DOHH2 (cell line): Measurements from ENCODE around the gene CCND2.

Source experiments
- H3F3A ChIP-seq: fragments of 200-600 bp; sonication (generic), shearing (Covaris generic); 2 replicates; pipeline ENCODE4 v1.6.0; 2016; ENCODE audit warnings: antibody characterized with exemption, mild to moderate bottlenecking; ENCODE audit not compliant: control insufficient read depth, insufficient read depth
- H3K27ac ChIP-seq: fragments of 200-600 bp; sonication (generic); 2 replicates; pipeline ENCODE4 v1.5.1; 2014; ENCODE audit warnings: low read depth, mild to moderate bottlenecking, low read length, moderate library complexity
- H3K27me3 ChIP-seq: fragments of 200-600 bp; sonication (generic); 2 replicates; pipeline ENCODE4 v1.6.1; 2014; ENCODE audit warnings: mild to moderate bottlenecking, low read length, mixed read lengths; ENCODE audit not compliant: control insufficient read depth
- H3K36me3 ChIP-seq: fragments of 200-600 bp; sonication (generic); 2 replicates; pipeline ENCODE4 v1.6.1; 2014; ENCODE audit warnings: mild to moderate bottlenecking, low read length, moderate library complexity, mixed read lengths; ENCODE audit not compliant: control insufficient read depth
- H3K4me1 ChIP-seq: fragments of 200-600 bp; sonication (generic); 2 replicates; pipeline ENCODE4 v1.6.1; 2014; ENCODE audit warnings: mild to moderate bottlenecking, low read length, mixed read lengths; ENCODE audit not compliant: control insufficient read depth
- H3K4me2 ChIP-seq: fragments of 200-600 bp; sonication (generic); 2 replicates; pipeline ENCODE4 v1.6.0; 2014; ENCODE audit warnings: mild to moderate bottlenecking, low read length, moderate library complexity
- H3K4me3 ChIP-seq: fragments of 200-600 bp; sonication (generic); 2 replicates; pipeline ENCODE4 v1.5.1; 2014; ENCODE audit warnings: mild to moderate bottlenecking, low read length, mixed read lengths
- H3K79me2 ChIP-seq: fragments of 200-600 bp; sonication (generic); 2 replicates; pipeline ENCODE4 v1.6.1; 2014; ENCODE audit warnings: mild to moderate bottlenecking, low read length, mixed read lengths; ENCODE audit not compliant: control insufficient read depth
- H3K9me2 ChIP-seq: fragments of 200-600 bp; sonication (generic); replicated peaks from 2 replicates; pipeline ENCODE4 v1.6.1; 2014; ENCODE audit warnings: mild to moderate bottlenecking, low read length, mixed read lengths; ENCODE audit not compliant: control insufficient read depth
- H3K9me3 ChIP-seq: fragments of 200-600 bp; sonication (generic); 2 replicates; pipeline ENCODE4 v1.6.1; 2014; ENCODE audit warnings: antibody characterized with exemption, low read length, mixed read lengths; ENCODE audit not compliant: control insufficient read depth, insufficient read depth
- H4K20me1 ChIP-seq: fragments of 200-600 bp; sonication (generic); 2 replicates; pipeline ENCODE4 v1.6.0; 2014; ENCODE audit warnings: low read depth, mild to moderate bottlenecking, antibody characterized with exemption, low read length, moderate library complexity; ENCODE audit not compliant: control insufficient read depth, insufficient read depth
- EZH2phosphoT487 ChIP-seq: fragments of 200-600 bp; sonication (generic); IDR thresholded peaks from 2 replicates; pipeline ENCODE4 v1.6.1; 2017; ENCODE audit warnings: borderline replicate concordance, mild to moderate bottlenecking, antibody characterized with exemption, low read length, moderate library complexity, mixed read lengths
- TF ChIP-seq, protein P1 (sequence below): fragments of 200-600 bp; sonication (generic); IDR thresholded peaks from one replicate; pipeline ENCODE4 v1.5.1; 2014; ENCODE audit warnings: antibody characterized with exemption, mild to moderate bottlenecking, low read depth, low read length; ENCODE audit not compliant: poor library complexity, severe bottlenecking

Gene CCND2

DNA sequence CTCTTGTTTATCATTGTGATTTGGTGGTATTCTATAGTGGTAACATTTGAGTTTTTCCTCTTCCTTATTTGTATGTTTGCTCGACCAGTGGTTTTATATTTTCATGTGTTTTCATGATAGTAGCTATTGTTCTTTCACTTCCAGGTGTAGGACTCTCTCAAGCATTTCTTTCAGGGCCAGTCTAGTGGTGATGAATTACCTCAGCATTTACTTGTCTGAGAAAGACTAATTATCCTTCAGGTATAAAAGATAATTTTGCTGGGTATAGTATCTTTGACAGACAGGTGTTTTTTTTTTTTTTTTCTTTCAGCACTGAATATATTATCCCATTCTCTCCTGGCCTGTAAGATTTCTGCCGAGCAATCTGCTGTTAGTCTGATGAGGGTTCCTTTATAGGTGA lies 35.0 kb upstream of the CCND2 start:
- Histone ChIP-seq H4K20me1 (no peaks in the 10 kb centered on the region), H3F3A (no peaks in the 10 kb centered on the region), H3K79me2 (no peaks in the 10 kb centered on the region), H3K4me2 (no peak overlapping the region), H3K4me3 (no peak overlapping the region), H3K36me3 (no peaks in the 10 kb centered on the region), H3K4me1 (no peaks in the 10 kb centered on the region), H3K27me3 (0 out of 2 replicates have a peak, but pooled peaks cover 2% of the 10 kb centered on the region), H3K27ac (no peak overlapping the region), H3K9me2 (no peaks in the 10 kb centered on the region), H3K9me3 (no peaks in the 10 kb centered on the region)
- TF ChIP-seq, protein P1, sequence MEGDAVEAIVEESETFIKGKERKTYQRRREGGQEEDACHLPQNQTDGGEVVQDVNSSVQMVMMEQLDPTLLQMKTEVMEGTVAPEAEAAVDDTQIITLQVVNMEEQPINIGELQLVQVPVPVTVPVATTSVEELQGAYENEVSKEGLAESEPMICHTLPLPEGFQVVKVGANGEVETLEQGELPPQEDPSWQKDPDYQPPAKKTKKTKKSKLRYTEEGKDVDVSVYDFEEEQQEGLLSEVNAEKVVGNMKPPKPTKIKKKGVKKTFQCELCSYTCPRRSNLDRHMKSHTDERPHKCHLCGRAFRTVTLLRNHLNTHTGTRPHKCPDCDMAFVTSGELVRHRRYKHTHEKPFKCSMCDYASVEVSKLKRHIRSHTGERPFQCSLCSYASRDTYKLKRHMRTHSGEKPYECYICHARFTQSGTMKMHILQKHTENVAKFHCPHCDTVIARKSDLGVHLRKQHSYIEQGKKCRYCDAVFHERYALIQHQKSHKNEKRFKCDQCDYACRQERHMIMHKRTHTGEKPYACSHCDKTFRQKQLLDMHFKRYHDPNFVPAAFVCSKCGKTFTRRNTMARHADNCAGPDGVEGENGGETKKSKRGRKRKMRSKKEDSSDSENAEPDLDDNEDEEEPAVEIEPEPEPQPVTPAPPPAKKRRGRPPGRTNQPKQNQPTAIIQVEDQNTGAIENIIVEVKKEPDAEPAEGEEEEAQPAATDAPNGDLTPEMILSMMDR = no peak
- TF ChIP-seq EZH2phosphoT487 = no peak

DNA sequence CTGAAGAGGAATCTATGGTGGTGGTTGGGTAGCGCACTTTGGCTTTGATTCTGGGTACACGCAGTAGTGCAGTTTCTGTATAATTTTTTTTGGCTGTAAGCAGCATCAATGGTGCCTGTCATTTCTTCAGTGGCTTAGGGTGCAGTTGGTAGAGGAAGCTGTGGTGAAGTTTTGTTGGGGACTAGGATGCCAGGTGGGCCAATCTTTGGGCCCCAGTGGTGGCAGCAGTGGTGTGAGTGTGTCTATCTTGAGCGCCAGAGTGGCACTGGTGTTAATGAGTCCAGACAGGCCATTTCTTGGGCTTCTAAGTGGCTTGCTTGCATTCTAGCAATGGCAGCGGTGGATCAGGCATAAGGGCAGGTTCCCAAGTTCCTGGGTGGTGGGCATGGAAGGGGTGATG lies 33.8 kb upstream of the CCND2 start:
- H3K4me3 ChIP-seq = no peak overlapping the region
- no peak overlapping the region for H3K4me2 ChIP-seq
- no peaks in the 10 kb centered on the region for H3K79me2 ChIP-seq
- no peaks in the 10 kb centered on the region for H3K9me3 ChIP-seq
- H3K27ac ChIP-seq = no peak overlapping the region
- no peaks in the 10 kb centered on the region for H3F3A ChIP-seq
- H3K9me2 ChIP-seq = no peaks in the 10 kb centered on the region
- TF ChIP-seq, protein P1 = no peak
- no peak for TF ChIP-seq EZH2phosphoT487
- no peaks in the 10 kb centered on the region for H4K20me1 ChIP-seq
- H3K4me1 ChIP-seq = no peaks in the 10 kb centered on the region
- H3K36me3 ChIP-seq = no peaks in the 10 kb centered on the region
- H3K27me3 ChIP-seq = 0 out of 2 replicates have a peak, but pooled peaks cover 2% of the 10 kb centered on the region

DNA sequence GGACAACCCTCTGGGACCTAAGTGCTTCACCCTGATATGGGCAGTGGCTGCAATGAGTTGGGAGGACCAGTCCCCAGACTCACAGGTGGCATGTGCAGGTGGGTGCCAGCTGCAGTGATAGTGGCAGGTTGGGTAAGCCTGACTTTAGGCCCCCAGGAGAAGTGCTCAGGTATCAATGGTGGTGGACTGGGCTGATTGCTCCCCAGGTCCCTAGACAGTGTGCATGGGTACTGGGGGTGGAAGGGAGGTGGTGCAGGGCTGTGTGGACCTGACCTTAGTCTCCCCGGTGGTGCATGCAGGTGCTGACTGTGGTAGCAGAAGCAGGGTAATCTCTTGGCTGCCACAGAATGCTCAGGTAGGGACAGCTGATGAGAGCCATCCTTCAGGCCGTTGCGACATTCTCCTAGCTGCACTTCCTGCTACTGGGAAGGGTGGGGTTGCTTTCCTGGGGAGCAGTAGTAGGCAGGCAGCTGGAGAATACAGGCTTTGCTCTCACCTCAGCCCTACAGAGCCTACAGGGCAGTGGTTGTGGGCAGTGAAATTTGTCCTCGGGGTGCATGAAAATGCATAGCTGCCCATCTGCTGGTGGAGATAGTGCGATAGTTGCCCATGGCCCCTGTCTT lies 33.3 kb upstream of the CCND2 start:
- Histone ChIP-seq H3K4me3 (no peak overlapping the region), H3F3A (no peaks in the 10 kb centered on the region), H3K79me2 (no peaks in the 10 kb centered on the region), H3K9me2 (no peaks in the 10 kb centered on the region), H3K4me1 (no peaks in the 10 kb centered on the region), H3K27me3 (0 out of 2 replicates have a peak, but pooled peaks cover 2% of the 10 kb centered on the region), H3K9me3 (no peaks in the 10 kb centered on the region), H3K27ac (no peak overlapping the region), H3K36me3 (no peaks in the 10 kb centered on the region), H4K20me1 (no peaks in the 10 kb centered on the region), H3K4me2 (no peak overlapping the region)
- TF ChIP-seq EZH2phosphoT487 = no peak
- TF ChIP-seq, protein P1 = no peak
